HG02885 (cell line): ENCODE results near the gene SLC8A2.
"Not testable (repeated sequence)": the region's sequence is repeated elsewhere in the genome, so short reads cannot be mapped to it uniquely, and the experiment has no call there.

ENCODE experiments used
- ATAC-seq: cut with Tn5 transposase; IDR thresholded peaks from one replicate; pipeline ENCODE4 v1.9.1; 2021; ENCODE audit warnings: mild to moderate bottlenecking; ENCODE audit not compliant: unreplicated experiment, poor library complexity

Gene SLC8A2

DNA sequence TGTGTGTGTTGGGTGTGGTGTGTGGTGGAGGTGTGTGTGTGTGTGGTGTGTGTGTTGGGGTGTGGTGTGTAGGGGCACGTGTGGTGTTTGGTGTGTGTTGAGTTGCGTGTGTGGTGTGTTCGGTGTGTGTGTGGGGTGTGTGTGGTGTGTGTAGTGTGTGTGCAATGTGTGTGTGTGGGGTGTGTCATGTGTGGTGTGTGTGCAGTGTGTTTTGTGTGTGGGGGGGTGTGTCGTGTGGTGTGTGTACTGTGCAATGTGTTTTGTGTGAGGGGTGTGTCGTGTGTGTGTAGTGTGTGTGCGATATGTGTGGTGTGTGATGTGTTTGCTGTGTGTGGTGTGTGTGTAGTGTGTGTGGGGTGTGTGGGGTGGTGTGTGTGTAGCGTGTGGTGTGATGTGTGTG lies 18.3 kb upstream of the SLC8A2 start:
- ATAC-seq = no peak

DNA sequence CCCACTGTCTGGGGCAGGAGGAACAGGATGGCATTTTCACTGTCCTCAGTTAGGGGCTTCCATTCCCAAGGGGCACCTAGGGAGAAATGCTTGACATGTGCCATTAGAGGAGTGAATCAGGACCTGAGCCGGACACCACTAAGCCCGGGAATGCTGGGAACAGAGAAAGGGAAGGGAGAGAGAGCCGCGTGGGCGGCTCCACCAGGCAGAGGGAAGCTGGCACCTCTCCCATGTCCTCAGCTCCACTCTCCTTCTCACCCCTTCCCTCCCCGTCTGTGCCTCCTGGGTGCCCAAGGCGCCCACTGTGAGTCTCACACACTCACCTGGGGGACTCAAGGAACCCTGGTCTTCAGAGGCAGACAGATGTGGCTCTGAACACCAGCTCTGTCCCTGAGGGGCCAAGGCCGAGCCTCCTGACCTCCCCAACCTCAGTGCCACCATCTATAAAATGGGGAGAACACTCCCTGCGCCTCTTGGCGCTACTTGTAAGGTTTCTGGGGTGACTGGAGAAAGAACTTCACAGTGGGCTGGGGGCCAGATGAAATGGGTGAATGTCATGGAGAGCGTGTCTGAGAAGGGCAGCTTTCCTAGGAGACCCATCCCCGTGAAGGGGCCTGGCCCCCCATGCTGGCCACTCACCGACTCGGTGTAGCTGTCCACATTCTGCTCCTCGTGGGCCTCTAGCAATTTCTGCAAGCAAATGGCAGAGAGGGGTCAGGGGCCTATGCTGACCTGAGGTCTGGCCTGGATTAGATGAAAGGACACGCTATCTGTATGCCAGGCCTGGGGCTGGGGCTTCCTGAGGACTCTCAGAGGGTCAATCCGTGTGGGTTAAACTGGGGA lies 17.6 kb upstream of the SLC8A2 start:
- ATAC-seq = no peak

DNA sequence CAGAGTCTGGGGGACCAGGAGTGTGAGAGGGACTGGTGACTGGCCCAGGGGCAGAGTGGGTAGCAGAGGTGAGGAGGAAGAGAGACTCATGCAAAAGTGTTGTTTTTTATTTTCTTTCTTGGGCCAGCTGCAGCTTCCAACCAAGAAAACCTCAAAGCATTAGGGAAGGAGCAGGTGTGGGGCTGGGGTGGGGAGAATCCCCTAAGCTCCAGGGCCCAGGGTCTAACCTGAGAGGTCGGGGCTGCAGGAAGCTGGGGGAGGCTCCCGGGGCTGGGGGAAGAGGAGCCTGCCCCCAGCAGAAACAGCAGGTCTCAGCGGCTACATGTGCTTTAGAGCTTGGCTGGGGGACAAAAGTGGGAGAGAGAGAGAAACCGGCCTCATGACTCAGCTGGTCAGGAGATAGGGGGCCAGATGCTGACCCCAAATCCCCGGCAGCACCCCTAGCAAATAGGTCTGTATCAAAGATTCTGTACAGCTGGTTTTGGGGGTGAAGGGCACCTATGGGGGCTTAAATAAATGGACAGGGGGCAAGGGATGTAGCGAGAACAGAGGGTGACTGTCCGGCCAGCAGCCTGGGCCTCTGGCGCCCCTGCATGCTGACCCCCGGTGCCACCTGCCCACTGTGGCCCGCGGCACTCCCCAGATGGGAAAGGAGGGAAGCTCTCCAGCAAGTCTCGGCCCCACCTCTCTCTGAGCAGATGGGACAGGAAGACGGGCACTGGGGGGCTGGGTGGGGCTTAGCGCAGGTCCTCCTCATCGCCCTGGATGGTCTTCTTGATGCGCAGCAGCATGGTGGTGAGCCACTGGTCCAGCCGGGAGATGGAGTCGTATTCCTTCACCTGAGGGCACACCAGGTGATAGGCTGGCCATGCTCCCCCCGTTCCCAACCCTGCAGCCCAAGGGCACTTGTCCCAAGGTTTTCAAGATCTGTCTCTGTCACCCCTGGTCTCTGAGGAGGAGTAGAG lies 16.1 kb upstream of the SLC8A2 start:
- ATAC-seq = no peak

DNA sequence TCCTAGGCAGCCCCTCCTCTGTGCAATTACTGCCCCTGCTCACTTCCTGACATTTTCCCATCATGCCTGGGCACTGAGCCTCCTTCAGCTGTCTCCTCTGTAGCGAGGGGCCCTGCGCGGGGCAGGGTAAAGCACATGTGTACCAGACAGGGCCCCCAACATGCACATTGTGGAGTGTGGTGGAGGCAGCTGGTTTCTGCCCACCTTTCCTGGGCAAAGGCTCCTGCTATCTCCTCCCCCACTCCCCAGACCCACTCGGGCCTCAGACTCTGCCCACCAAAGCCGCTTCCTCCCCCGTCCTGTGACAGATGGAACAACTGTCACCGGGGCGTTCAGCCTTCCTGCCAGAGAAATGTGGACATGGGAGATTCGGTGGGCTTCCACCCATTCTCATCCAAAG lies 15.2 kb upstream of the SLC8A2 start:
- no peak for ATAC-seq

DNA sequence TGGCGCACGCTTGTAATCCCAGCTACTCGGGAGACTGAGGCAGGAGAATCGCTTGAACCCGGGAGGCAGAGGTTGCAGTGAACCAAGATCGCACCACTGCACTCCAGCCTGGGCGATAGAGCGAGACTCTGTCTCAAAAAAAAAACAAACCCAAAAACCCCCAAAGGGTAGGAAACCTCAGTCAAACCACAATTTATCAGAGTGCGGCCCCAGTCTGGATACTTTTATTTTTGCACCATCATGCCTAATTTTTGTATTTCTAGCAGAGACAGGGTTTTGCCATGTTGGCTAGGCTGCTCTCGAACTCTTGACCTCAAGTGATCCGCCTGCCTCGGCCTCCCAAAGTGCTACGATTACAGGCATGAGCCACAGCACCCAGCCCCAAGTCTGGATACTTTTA lies 14.5 kb upstream of the SLC8A2 start:
- not testable (repeated sequence) for ATAC-seq

DNA sequence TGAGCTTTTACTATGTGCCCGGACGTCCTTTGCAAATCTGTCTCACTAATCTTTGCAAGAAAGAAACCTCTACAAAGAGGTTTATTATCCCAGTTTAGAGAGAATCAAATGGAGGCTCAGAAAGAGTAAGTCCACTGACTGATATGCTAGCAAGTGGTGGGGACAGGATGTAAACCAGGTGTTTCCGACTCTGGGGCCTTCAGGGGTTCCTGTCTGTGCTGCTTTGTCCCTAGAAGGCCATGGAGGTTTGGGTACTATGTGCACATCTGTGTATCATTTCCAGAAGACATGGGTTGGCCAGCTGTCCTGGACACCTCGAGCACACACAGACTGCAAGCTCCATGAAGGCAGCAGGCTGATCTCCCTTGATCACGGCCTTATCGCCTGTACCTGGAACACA lies 13.5 kb upstream of the SLC8A2 start:
- no peak for ATAC-seq

DNA sequence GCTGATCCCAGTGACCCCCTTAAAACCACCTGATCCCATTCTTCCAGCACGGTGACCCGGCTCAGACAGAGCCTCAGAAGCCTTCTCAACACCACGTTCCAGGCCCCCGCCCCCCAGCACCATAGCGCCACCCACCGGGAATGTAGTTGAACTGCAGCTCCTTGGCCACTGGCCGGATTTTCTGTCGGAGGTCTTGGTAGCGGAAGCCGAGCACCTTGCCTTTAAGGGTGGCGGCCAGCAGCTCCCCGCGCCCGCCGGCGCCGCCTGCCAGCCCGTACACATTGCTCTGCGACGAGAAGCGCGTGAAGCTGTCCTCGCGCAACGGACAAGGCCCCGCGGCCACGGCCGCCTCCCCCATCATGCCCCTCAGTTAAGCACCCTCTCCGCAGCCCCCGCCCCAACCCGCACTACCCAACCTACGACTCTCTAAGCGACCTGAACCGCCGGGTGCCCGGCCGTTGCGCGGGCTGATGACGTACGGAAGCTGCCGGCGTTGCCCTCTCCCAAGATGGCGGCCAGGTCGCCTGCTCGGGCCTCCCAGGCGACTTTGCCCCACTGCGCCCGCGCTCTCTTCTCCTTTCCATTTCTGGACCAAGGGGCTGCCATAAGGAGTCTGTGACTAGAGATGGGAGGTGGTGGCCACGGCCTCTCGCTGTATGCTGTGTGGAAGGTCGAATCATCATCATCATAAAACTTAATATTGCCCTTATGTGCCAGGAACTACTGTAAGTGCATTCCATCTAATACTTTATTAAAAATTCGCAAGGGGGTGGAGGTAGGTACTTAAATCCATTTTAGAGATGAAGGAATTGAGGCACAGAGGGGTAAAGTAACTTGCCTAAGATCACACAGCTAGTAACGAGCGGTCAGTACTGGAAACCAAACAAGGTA lies 12.4 kb upstream of the SLC8A2 start, which contains the start of gene KPTN:
KPTN (minus strand) TSS at position 420 of the 891 bp plus-strand sequence; CDS start at position 361, 59 bp downstream.
- peak; percentile 84 for ATAC-seq

DNA sequence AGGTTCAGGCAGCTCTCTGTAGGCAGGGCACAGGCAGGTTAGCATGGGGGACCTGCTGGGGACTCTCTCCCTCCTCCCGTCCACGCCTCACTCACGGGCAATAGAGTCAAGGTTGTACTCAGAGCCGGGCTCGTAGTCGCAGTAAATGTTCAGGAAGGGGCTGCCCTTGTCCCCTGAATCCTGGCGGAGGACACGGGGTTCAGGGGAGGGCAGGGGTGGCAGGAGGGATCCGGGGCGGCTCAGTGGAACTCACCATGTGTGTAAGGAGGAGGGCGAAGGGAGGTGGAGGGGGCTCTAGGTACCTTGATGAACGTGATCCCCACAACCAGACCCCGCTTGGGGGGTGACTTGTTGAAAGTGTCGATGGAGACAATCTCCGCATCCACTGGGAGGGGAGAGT lies 11.5 kb upstream of the SLC8A2 start:
- ATAC-seq = no peak

DNA sequence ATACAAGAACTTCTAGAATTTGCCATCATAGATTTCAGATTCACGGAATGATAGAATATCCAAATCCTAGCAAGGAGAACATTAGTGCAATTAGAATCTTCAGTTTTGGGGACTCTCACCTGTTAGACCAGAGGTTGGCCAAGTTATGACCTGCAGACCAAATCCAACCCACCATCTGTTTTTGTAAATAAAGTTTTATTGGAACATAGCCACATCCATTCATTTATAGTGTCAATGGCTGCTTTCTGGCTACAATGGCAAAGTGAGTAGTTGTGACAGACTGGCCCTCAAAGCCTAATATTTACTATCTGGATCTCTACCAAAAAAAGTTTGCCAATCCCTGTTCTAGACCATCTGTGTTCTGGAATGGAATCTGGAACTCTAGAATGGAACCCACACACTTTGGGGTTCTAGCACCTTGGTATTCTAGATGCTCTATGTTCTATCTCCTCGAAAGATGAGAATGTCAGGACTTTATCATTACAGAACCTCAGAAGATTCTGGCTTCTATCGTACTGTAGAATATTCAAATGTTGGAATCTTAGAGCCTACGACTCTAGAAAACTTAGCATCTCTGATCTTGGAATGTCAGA lies 9.9 kb upstream of the SLC8A2 start:
- ATAC-seq = no peak

DNA sequence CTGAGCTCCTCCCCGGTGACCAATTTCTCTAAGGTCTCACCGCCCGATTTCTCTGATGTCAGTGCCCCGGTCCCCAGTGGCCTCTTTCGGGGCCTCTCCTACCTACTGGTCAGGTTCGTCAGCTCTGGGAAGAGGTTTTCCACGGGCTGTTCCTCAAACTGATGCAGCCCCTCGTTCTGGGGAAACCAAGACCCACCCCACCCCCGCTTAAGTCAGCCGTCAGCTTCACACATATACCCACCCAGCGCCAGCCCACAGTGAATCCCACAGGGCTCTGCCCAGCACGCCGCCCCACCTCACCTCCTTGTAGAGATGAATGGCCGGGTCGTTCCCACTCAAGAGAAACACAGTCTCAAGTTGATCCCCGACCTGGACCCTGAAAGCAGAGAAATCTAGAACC lies 9.0 kb upstream of the SLC8A2 start:
- ATAC-seq = no peak

DNA sequence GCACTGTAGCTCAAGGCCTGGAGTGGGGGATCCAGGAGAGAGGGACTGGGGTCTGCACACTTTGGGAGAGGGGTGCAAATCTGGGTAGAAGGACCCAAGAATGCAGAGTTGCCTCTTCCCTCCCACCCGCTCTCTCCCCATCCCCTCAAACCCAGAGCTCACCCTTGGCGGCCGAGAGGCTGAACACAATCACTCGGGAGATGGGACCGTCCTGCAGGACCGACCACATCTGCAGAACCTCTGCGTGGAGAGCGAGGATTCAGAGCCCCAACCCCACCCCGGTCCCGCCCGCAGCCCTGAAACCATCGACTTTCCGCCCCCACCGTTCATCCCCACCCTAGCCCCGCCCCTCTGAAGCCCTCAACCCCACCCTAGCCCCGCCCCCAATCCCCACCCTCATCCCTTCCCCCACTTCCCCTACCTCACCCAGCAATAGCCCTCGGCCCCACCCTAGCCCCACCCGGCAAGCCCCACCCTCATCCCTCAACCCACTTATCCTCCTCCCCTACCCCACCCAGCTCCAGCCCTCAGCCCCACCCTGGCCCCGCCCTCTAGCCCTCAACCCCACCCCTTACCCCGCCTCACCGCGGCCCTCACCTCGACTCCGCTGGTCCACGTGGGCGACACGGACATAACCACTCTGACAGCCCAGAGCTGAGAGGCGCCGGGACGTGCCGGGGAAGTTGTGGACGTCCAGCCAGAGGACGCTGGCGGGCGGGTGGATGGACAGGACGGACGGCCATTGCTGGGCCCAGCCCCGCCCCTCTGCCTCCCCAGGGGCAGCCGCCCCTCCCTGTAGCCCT lies 8.2 kb upstream of the SLC8A2 start:
- ATAC-seq = no peak

DNA sequence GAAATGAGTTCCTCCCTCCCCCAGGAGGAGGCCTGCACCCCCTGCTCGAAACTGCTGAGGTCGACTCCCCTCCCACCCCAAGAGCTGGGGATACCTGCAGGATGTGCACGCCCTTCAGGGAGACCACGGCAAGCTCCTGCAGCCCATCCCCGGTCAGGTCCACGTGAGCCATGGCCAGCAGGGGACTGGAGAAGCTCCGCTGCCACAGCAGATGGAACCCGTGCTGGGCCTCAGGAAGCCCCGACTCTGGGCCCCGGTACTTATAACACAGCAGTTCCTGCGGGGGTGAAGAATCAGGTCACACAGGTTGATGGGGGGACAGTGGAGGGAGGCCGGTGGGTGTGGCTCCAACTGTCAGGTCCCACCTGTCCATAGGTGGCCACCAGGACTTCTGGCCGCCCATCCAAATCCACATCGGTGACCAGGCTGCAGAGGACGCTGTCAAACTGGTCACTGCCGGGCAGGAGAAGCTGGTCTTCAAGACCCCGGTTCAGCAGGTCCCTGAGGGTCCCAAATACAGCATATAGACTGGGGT lies 4.8 kb upstream of the SLC8A2 start:
- ATAC-seq = no peak

DNA sequence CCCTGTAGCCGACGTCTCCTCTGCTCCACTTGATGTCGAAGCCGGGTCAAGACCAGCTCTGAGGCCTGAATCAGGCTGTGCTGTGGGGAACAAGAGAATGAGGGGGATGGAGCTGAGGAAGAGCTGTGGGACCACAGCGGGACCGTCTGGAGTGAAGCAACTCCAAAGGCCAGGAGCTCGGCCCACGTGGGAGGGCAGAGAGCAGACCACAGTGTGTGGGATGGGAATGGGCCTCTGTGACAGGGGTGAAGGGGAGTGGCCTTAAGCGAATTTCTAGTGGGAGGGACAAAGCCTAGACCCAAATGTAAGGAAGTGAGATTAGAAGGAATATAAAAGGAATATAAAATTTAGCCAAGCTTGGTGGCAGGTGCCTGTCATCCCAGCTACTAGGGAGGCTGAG lies 3.8 kb upstream of the SLC8A2 start:
- no peak for ATAC-seq

DNA sequence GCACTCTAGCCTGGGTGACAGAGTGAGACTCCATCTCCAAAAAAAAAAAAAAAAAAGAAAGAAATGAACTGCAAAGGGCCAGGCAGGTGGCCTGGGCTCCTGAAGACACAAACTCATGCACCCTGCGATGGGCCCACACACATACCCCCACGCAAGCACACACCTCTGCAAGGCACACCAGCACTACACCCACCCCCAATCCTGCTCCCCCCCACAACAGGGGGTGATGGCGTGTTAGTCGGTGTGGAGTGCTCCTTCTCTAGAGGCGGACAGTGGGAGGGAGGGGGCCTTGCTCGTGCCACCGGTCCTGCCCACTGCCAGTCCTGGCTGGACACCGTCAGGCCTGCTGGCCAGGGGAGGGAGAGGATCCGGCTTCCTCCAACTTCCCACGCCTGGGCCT lies 1.6 kb upstream of the SLC8A2 start:
- ATAC-seq = no peak

DNA sequence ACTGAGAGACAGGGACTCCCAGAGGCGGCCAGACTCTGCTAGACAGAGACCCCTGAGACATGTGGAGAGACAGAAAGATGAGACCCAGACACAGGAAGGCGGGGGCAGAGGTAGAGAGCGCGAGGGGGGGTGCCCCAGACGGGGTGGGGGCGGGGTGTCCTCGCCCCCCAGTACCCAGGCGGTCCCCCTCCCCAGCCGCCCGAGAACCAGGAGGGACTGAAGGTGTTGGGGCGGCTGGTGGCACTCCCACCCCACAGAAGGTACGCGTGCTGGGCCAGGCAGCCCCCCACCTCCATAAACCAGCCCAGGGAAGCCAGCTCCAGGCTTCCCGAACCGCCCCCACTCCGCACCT lies 336 bp downstream of the SLC8A2 start:
- no peak for ATAC-seq

DNA sequence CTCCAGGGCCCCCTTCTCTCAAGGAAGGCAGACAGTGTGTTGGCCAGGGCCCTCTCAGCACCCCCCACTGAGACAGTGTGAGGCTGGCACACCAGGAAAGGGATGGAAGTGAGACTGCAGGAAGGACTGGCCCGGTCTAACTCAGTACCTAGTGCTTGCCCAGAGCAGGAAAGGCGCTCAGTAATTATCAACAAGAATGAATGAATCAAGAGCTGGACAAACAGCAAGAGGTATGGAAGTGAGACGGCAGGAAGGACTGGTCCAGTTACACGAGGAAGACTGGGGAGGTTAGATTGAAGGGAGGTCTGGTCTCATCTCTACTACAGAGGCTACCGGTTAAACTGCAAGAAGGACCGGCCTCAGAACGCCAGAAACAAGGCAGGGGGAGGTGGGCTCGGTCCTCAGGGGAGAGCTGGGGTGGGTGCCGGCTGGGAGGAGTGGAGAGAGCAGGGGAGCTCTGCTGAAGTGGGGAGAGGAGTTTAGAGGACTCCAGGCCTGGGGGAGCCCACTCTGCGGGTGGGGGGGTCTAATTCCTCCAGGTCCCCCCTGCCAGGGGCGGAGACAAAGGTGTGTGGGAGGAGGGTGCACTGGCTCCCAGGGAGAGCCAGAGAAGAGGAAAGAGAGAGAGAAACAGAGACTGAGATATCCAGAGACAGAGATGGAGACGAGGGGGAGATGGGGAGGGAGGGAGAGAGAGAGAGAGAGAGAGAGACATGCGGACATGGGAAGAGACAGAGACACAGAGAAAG lies 1.1 kb downstream of the SLC8A2 start:
- ATAC-seq = no peak

DNA sequence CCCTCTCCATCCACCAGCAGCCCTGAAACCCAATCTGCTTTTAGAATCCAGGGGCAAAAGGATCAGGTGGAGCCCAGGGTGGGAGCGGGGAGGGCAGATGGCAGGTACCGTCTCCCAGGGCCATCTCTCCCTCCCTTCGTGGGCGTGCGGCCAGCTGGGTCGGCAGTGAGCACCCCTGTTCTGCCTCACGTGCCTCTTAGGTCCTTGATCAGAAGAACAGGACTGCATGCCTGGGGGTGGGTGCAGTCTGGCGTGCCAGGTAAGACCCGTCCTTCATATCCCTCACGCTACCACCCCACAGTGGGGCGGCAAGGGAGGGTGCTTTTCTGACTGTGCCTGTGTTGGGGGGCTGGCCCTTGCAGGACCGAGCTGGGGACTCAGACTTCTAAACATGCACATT lies 2.0 kb downstream of the SLC8A2 start:
- no peak for ATAC-seq

DNA sequence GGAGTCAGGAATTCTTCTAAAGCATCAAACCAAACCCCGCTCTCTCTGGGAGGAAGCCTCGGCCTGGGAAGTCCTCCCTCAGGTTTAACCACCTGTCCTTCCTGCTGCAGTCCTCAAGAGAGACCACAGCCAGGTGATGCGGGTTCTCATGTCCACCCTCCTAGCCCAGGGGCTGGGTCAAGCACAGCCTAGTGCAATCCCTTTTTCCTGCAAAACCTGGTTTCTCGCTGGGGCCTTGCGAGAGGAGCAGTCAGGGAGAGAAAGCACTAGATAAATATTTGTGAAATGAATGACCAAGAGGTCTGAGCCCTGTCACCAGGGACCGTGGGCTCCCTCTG lies 2.4 kb downstream of the SLC8A2 start:
- ATAC-seq = no peak
